ENCODE measurements around the gene RAX2.
"Not testable (repeated sequence)": the region's sequence is repeated elsewhere in the genome, so short reads cannot be mapped to it uniquely, and the experiment has no call there.

Gene RAX2

DNA sequence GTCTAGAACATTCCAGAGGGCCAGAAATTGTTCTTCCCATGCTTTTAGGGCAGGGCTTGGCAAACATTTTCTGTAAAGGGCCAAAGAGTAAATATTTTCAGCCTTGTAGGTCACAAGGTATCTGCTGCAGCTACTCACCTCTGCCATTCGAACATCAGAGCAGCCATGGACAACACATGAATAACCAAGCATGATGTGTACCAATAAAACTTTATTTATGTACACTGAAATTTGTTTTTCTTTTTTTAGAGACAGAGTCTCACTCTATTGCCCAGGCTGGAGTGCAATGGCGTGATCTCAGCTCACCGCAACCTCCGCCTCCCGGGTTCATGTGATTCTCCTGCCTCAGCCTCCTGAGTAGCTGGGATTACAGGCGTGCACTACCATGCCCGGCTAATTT lies 14.3 kb downstream of the RAX2 start:
- not testable (repeated sequence) for DNase-seq

DNA sequence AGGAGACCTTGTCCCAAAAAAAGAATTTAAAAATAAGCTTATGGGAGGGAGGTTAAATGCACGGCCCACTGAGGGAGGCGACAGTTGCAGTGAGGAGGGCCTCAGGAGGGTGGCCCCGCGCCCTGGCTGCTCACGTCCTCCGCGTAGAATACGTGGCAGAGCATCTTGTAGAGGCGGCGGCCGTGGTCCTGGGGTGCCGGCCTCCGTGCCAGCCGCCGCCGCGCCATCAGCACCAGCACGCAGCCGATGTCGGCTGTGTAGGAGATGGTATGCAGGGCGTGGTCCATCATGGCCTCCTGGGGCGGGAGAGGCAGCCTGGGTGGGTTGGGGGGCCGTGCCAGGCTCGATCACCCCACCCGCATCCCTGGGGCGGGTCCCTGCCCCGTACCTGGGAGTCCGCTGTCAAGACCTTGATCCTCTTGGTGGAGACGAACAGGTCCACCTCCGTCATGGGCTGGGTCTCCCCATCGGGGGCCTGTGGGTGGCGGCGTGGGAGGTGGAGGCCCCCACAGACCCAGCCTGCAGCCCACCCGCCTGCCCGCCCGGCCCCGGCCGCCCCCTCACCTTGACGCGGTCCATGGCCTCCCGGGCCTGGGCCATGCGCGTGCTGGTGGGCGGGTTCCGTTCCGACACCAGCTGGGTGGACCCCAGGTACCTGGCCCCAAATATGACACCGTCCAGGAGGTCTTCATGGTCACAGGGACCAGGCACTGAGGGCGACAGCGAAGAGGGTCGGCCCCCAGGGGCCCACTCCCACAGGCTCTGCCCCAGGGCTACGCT lies 18.2 kb downstream of the RAX2 start:
- DNase-seq = no peak

DNA sequence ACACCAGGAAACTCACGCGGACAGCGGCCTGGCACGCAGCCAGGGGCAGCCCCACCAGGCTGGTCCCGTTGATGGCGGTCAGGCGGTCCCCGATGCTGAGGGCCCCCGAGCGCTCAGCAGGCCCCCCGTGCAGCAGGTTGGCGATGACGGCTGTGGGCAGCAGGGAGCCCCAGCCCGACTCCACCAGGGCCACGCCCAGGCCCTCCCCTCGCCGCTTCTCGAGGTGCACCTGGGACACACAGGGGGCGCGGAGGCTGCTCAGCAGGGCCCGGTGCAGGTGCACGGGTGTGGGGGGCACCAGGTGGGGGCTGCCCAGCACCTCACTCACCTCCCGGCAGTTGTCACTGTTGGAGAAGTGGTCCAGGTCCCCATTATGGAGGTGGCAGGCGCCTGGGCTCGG lies 19.5 kb downstream of the RAX2 start:
- DNase-seq = no peak

DNA sequence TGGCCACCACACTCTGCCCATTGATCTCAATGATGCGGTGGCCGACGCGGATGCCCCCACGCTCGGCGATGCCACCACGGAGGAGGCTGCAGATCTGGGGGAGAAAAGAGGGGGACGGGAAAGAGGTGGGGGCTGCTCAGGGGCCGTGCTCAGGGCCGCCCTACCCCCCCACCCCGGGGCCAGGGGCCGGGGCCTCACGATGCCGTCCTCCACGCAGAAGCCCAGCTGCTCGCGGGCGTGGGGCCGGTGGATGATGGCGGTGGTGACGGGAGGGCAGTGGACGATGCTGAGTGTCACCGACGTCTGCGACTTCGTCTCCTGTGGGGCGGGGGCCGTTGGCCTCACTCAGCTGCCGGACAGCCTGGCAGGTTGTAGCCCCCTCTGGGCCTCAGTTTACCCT lies 20.8 kb downstream of the RAX2 start:
- DNase-seq = no peak

DNA sequence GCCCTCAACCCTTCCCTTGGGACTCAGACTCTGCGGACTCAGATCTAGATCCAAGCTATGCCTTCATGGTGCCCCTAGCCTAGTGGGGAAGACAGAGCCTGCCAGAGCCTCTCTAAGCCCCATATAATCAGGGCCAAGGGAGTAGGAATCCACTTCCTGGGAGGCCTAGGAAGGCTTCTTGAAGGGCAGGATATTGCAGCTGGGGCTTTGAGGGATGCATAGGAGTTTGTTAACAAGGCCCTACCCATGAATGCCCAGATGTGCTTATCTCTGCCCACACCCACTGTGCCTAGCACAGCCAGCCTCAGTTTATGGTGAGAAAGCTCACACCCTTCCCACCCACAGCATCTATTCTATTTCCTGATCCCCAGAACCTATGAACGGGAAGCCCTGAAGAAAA lies 21.8 kb downstream of the RAX2 start:
- DNase-seq = no peak

DNA sequence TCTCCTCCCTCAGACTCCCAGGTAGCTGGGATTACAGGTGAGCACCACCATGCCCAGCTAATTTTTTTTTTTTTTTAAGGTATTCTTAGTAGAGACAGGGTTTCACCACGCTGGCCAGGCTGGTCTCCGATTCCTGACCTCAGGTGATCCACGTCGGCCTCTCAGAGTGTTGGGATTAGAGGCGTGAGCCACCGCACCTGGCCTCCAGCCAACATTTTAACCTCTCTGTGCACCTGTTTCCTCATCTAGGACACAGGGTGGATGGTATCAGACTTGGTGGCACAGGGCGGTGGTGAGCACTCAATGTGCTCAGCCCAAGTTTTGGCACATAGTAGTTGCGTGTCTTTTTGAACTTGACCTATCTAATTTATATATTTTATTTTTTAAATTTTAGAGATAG lies 23.1 kb downstream of the RAX2 start:
- no peak for DNase-seq

DNA sequence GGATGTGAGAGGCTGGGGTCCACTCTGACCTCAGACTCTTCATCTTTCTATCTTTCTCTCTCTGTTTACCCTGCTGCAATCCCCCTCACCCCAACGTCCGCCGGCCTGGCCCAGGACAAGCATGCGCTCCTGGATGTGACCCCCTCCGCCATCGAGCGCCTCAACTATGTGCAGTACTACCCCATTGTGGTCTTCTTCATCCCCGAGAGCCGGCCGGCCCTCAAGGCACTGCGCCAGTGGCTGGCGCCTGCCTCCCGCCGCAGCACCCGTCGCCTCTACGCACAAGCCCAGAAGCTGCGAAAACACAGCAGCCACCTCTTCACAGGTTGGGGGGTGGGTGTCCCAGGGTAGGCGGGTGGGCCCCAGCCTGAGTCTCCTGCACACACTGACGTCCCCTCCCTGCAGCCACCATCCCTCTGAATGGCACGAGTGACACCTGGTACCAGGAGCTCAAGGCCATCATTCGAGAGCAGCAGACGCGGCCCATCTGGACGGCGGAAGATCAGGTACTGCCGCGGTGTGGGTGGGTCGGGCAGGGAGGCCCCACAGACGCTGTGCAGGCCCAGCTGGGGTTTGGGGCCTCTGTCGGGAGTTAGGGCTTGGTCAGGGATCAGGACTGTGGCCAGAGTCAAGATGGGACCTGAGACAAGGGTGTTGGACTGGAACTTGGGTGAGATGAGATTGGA lies 25.5 kb downstream of the RAX2 start:
- DNase-seq = no peak

DNA sequence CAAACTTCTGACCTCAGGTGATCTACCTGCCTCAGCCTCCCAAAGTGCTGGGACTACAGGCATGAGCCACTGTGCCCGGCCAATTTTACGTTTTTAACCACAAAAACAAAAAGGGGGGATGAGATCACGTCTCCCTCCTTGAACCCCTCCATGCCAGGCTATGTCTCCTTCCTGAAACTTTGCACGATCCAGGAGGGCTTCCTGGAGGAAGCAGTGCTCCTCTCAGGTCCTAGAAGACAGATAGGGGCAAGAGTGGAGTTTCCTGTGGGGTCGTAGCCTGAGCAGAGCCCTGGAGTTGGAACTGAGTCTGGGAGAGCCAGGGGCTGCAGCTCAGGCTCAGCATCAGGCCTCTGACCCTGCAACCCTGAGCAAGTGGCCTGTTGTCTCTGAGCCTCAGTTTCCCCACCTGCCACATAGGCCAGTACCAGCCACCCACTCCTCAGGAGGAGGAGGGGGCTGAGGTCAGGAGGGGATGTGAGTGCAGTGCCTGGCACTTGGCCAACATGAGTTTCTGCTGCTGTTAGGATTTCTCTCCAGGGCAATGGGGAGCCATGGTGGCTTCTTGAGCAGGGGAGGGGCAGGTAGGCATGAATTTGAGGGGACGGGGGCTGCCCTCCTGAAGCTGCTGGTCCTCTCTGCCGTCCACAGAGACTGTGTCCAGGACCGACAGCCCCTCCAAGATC lies 26.5 kb downstream of the RAX2 start:
- no peak for DNase-seq

DNA sequence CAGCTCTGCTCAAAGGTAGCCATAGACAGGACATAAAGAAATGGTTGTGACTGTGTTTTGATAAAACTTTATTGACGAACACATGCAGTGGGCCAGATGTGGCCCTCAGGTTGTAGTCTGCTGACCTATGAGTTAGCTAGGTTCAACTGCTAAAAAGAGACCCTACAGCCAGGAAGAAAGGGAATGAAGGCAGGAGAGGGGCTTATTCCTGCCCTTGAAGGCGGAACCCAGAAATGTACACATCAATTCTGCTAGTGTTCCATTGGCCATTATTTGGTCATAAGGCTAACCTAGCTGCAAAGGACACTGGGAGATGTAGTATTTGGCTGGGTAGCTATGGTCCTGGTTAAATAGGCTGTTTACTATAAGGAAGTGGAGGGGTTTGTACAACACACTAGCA lies 28.5 kb downstream of the RAX2 start:
- DNase-seq = peak; percentile 58

DNA sequence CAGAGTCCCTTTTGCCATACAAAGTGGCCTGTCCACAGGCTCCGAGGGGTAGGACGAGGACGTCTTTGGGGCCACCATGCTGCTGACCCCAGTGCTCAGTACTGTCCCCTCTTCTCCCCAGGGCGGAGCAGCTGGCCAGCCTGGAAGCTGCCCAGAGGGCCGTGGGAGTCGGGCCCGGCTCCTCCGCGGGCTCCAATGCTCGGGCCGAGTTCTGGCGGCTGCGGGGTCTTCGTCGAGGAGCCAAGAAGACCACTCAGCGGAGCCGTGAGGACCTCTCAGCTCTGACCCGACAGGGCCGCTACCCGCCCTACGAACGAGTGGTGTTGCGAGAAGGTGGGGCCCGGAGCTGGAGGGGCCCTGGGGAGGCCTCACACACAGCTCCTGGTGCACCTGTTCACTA lies 31.6 kb downstream of the RAX2 start:
- no peak for DNase-seq

DNA sequence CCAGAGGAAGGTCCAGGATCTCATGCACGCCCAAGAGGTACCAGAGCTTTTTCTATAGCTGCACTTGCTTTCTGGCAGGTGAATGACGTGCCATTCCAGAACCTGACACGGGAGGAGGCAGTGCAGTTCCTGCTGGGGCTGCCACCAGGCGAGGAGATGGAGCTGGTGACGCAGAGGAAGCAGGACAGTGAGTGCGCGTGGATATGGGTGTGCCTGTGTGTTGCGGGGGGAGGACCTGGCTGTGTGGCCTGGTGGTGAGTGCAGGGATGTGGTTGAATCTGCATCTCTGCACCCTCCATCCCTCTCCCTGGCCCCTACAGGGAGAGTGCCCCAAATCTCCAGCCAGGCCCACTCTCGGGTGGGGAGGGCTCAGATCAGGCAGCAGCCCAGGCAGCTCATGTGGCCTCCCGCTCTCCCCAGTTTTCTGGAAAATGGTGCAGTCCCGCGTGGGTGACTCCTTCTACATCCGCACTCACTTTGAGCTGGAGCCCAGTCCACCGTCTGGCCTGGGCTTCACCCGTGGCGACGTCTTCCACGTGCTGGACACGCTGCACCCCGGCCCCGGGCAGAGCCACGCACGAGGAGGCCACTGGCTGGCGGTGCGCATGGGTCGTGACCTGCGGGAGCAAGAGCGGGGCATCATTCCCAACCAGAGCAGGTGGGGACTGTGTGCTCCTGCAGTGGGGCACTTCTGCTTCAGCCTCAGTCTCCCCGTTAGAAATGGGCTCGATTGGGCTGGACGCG lies 33.4 kb downstream of the RAX2 start:
- no peak for DNase-seq

DNA sequence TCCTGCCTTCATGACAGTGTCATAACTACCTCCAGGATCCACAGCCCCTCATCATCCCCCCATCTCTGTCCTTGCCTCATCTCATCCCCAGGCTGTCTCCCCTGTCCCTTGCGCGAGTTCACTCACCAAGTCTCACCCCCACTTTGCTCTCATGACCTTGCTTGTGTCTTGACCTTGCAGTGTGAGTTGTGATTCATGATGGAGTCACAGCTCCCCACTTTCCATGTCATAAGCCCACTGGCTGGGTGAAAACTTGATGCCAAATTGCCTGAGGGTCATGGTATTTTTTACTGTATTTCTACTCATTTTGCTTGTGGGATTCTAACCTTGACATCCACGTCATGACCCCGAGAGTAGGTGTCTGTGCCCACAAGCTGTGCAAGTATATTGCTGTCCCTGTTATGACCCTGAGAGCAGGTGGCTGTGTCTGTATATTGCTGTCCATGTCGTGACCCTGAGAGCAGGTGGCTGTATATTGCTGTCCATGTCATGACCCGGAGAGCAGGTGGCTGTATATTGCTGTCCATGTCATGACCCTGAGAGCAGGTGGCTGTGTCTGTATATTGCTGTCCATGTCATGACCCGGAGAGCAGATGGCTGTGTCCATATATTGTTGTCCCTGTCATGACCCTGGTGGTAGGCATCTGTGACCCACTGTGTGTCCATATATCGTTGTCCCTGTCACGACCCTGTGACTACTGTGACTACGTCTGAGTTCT lies 34.4 kb downstream of the RAX2 start:
- DNase-seq = no peak

DNA sequence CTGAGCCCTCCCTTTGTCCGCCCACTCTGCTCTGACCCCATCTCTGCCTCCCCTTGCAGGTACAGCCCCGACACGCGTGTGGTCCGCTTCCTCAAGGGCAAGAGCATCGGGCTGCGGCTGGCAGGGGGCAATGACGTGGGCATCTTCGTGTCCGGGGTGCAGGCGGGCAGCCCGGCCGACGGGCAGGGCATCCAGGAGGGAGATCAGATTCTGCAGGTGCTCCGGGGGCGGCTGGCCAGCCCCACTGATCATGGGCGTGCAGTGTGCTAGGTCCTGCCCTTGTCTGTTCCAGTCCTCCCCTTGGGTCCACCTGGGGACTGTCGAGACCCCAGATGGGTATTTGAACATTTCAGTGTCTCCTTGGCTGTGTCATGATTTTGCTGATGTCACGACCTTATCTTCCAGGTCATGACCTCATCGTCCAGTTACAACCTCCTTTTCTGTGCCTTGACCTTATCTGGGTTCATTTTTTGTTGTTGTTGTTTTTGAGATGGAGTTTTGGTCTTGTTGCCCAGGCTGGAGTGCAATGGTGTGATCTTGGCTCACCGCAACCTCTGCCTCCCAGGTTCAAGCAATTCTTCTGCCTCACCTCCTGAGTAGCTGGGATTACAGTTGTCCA lies 35.8 kb downstream of the RAX2 start:
- DNase-seq = no peak

DNA sequence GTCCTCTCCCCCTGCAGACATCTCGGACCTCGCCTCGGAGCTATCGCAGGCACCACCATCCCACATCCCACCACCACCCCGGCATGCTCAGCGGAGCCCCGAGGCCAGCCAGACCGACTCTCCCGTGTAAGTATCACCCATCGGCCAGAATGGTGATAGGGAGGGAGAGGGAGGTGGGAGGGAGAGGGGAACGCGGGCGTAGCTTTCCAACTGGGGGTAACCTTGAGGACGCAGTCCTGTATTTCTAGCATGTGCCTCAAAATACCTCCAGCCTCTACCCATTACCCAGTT lies 37.8 kb downstream of the RAX2 start:
- no peak for DNase-seq

DNA sequence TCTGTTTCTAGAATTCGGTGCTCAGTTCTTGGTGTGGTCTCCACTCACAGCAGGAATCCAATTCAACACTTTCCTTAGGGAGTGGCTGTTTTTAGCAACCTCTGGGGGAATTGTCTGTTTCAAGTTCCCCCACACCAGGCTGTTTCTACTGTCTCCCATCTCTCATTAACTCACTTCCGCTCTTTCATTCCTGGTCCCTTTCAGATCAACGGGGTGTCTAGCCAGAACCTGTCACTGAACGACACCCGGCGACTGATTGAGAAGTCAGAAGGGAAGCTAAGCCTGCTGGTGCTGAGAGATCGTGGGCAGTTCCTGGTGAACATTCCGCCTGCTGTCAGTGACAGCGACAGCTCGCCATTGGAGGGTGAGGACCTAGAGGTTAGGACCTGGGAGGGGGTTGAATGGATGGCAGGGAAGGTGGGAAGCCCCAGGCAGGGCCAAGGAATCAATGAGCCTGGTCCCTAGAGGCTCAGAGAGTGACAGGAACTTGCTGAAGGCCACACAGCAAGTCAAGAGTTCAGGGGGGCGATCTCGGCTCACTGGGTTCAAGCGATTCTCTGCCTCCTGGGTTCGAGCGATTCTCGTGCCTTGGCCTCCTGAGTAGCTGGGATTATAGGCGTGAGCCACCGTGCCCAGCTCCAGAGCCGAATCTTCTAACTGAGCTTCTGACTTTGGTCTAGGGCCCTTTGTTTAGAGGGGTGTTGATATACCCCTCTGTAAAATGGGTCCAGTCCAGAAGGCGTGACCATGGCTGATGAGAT lies 38.3 kb downstream of the RAX2 start:
- no peak for DNase-seq

DNA sequence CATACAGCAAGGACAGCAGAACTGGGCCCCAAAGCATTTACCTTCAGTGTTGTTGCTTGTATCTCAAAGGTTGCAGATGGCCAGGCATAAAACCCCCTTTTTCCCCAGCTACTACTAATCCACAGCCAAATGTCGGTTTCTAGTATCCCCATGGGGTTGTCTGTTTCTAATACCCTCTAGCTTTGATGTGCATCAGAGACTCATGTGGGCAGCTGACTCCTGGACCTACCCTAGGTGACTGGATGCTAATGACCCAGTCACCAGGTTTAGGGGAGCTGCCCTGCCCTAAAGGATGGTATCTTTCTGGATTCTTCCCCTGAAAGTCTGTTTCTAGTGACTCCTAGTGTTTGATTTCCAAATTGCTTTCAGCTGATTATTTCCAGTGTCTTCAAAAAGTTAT lies 39.9 kb downstream of the RAX2 start:
- DNase-seq = no peak

DNA sequence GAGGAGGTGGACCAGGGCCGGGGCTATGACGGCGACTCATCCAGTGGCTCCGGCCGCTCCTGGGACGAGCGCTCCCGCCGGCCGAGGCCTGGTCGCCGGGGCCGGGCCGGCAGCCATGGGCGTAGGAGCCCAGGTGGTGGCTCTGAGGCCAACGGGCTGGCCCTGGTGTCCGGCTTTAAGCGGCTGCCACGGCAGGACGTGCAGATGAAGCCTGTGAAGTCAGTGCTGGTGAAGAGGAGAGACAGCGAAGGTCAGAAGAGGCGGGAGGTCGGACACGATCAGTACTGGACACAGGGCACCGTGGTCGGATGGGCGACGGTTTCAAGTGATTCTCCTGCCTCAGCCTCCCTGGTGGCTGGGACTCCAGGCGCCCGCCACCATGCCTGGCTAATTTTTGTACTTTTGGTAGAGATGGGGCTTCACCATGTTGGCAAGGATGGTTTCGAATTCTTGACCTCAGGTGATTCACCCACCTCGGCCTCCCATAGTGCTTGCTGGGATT lies 41.5 kb downstream of the RAX2 start:
- DNase-seq = no peak

DNA sequence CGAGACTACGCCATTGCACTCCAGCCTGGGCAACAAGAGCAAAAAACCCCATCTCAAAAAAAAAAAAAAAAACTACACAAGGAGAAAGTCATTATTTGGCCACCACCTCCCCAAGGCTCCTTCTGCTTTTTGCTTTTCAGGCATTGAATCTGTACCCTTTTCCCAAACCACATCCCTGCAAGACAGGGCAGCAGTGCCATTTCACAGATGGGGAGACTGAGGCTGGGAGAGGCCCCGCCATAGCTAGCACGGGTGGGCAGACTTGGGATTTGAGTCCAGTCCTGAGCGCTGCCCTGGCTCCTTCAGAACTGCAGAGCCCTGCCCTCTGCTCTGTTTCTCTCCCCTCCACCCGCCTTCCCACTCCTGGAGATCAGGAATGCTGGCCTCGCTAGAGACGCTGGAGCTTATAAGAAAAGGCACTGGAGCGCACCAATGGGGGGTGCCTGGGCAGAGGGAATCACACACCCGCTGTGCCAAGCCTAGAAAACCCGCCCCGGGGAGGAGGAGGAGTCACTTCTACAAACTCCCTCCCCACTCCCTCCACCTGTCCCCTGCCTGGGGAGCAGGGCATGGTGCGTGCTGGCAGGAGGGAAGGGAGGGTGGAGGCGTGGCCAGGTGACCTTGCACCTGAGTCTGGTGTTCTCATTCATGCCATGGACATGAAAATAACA lies 46.3 kb downstream of the RAX2 start:
- no peak for DNase-seq

DNA sequence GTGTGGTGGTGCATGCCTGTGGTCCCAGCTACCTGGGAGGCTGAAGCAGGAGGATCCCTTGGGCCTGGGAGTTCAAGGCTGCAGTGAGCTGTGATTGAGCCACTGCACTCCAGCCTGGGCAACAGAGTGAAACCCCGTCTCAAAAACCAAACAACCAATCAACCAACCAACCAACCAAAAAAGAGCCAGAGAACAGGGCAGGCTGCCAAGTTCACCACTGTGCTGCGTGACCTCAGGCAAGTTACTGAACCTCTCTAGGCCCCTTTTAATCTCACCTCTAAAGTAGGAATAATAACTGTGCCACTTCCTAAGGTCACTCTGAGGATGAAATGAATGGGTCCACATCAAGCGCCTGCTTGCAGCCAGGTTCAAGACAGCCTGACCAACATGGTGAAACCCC lies 46.9 kb downstream of the RAX2 start:
- DNase-seq = no peak

DNA sequence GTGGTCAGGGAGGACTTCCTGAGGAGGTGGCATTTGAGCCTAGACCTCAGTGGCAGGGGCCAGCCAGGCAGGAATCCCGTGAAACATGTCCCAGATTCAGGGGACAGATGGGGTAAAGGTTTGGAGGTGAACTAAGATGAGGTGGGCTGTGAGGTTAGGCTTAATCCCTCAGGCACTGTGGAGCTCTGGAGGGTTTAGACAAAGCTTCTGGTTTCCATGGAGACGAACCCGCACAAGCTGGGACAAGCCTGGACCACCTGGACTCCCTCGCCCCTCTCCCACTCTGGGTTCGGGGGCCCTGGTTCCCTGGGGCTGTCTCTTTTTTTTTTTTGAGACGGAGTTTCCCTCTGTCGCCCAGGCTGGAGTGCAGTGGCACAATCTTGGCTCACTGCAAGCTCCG lies 48.1 kb downstream of the RAX2 start:
- DNase-seq = no peak

DNA sequence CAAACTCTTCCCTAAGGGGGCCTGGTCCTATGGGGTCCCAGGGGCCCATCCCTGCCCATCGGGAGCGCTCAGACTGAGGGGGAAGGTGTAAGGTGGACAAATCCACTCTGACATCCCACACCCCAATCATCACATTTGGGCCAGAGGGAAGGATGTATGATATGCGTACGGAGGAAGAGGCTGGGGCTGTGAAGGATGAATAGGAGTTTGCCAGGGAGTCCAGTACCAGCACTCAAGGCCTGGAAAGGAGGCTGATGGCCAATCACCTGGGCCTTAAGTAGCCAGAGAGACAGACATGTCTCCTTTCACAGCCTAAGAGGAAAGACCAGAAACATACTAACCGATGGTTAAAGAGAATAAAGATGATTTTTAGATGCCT lies 48.9 kb downstream of the RAX2 start:
- no peak for DNase-seq

Measured in hematopoietic multipotent progenitor cell treated with erythropoietin and hydrocortisone succinate and interleukin-3 and kit ligand, for 6 days (in vitro differentiated cells).